H1 (cell line): Measurements from ENCODE around the gene SELENOF. TPM values are rescaled to one million over a fixed set of nuclear protein-coding genes. Genes with fewer than 3 reads are reported as not detected.

Experiments used
- CTCF ChIA-PET: fragments of 300-600 bp; sonication (Branson Sonifier 250); formaldehyde crosslinking; loops from one replicate; lab custom pipeline; 2021; ENCODE audit not compliant: partially characterized antibody; lab: Charles Lee
- POLR2A ChIA-PET: fragments of 300-600 bp; sonication (Branson Sonifier 250); formaldehyde crosslinking; loops from one replicate; lab custom pipeline; 2021; ENCODE audit warnings: inconsistent platforms; ENCODE audit not compliant: partially characterized antibody; lab: Charles Lee
- DNase-seq, 2 experiments: peaks; one replicate each; pipeline versions ENCODE4 v3.0.0 to v3.0.0-alpha.2; 2010 to 2022; ENCODE audit warnings: low spot score in 2 of 2, low read depth in 1 of 2, mixed read lengths in 1 of 2
- FAIRE-seq: peaks from 2 replicates; lab custom pipeline; 2011; peaks lifted over from hg19 to GRCh38; lab: Jason Lieb, UNC
- H2AFZ ChIP-seq: 2 replicates; pipeline ENCODE4 v1.8.1; 2012; ENCODE audit warnings: low read length, inconsistent platforms
- H2AK5ac ChIP-seq: 2 replicates; pipeline ENCODE4 v1.6.1; 2013; ENCODE audit warnings: low read depth, low read length
- H2BK120ac ChIP-seq: replicated peaks from 2 replicates; pipeline ENCODE3; 2013; ENCODE audit warnings: low read depth, low read length, inconsistent platforms
- H2BK12ac ChIP-seq: 2 replicates; pipeline ENCODE4 v1.6.1; 2013; ENCODE audit warnings: low read depth, low read length
- H2BK15ac ChIP-seq: 2 replicates; pipeline ENCODE4 v1.6.1; 2013; ENCODE audit warnings: low read length
- H2BK20ac ChIP-seq: 2 replicates; pipeline ENCODE4 v1.6.1; 2013; ENCODE audit warnings: low read length
- H2BK5ac ChIP-seq: 2 replicates; pipeline ENCODE4 v1.6.1; 2013; ENCODE audit warnings: low read depth, low read length
- H3K14ac ChIP-seq: 2 replicates; pipeline ENCODE4 v1.6.1; 2013; ENCODE audit warnings: inconsistent platforms; ENCODE audit not compliant: insufficient read length
- H3K18ac ChIP-seq: 2 replicates; pipeline ENCODE4 v1.6.1; 2013; ENCODE audit warnings: low read length; ENCODE audit errors: extremely low read depth
- H3K23ac ChIP-seq: 2 replicates; pipeline ENCODE4 v1.6.1; 2013; ENCODE audit warnings: inconsistent platforms; ENCODE audit not compliant: insufficient read length
- H3K23me2 ChIP-seq: 2 replicates; pipeline ENCODE4 v1.6.1; 2013; ENCODE audit warnings: low read depth, low read length
- H3K27ac ChIP-seq: 2 replicates; pipeline ENCODE4 v1.6.1; 2011; ENCODE audit warnings: low read depth, low read length, inconsistent platforms
- H3K27me3 ChIP-seq, 4 experiments: replicated peaks in 1 of 4; 1 replicate in 1 of 4; 2 replicates in 3 of 4; pipeline versions ENCODE4 v1.6.1 to v1.8.1; 2011 to 2013; ENCODE audit warnings: low read length in 3 of 4, mild to moderate bottlenecking in 3 of 4, inconsistent platforms in 2 of 4, mixed read lengths in 2 of 4, moderate library complexity in 1 of 4; ENCODE audit not compliant: control insufficient read depth in 3 of 4, insufficient read depth in 3 of 4; ENCODE audit errors: extremely low read depth in 1 of 4
- H3K36me3 ChIP-seq, 4 experiments: 2 replicates each; pipeline versions ENCODE4 v1.6.1 to v1.8.1; 2011 to 2013; ENCODE audit warnings: mild to moderate bottlenecking in 4 of 4, low read length in 3 of 4, moderate library complexity in 2 of 4, control low read depth in 1 of 4, inconsistent platforms in 1 of 4; ENCODE audit not compliant: insufficient read depth in 4 of 4, control insufficient read depth in 2 of 4
- H3K4ac ChIP-seq: replicated peaks from 2 replicates; pipeline ENCODE3; 2013; ENCODE audit warnings: low read length, low read depth, mixed read lengths, inconsistent platforms; ENCODE audit not compliant: insufficient read length
- H3K4me1 ChIP-seq, 4 experiments: replicated peaks in 1 of 4; 1 replicate in 1 of 4; 2 replicates in 3 of 4; pipeline versions ENCODE4 v1.6.1 to v1.8.1; 2011 to 2013; ENCODE audit warnings: low read length in 3 of 4, inconsistent platforms in 2 of 4, mixed read lengths in 1 of 4; ENCODE audit not compliant: insufficient read depth in 4 of 4, control insufficient read depth in 3 of 4
- H3K4me2 ChIP-seq, 2 experiments: 2 replicates each; pipeline versions ENCODE4 v1.6.1 to v1.8.1; 2011 to 2013; ENCODE audit warnings: low read depth in 2 of 2, low read length in 2 of 2, control low read depth in 1 of 2, inconsistent platforms in 1 of 2, mild to moderate bottlenecking in 1 of 2; ENCODE audit not compliant: insufficient read depth in 1 of 2
- H3K4me3 ChIP-seq, 4 experiments: fragments of 200-600, 300-600 bp in 1 of 4; sonication (generic), shearing (Covaris generic), sonication (Bioruptor Twin) in 1 of 4; 2 replicates each; pipeline versions ENCODE4 v1.5.1 to v1.8.1; 2011 to 2016; ENCODE audit warnings: low read length in 4 of 4, low read depth in 3 of 4, control low read depth in 2 of 4, inconsistent platforms in 2 of 4, mild to moderate bottlenecking in 2 of 4, mixed read lengths in 1 of 4, moderate library complexity in 1 of 4; ENCODE audit not compliant: insufficient read depth in 2 of 4; ENCODE audit errors: extremely low read depth in 1 of 4
- H3K56ac ChIP-seq: replicated peaks from 2 replicates; pipeline ENCODE3; 2013; ENCODE audit warnings: low read depth, mild to moderate bottlenecking, mixed read lengths, low read length, inconsistent platforms; ENCODE audit not compliant: insufficient read length
- H3K79me1 ChIP-seq: 2 replicates; pipeline ENCODE4 v1.6.1; 2013; ENCODE audit warnings: low read depth, low read length, control low read depth
- H3K79me2 ChIP-seq, 2 experiments: 2 replicates each; pipeline versions ENCODE4 v1.6.1 to v1.8.1; 2012 to 2013; ENCODE audit warnings: low read length in 2 of 2, mild to moderate bottlenecking in 2 of 2, inconsistent platforms in 1 of 2; ENCODE audit not compliant: insufficient read depth in 2 of 2, control insufficient read depth in 1 of 2
- H3K9ac ChIP-seq, 4 experiments: replicated peaks in 1 of 4; 1 replicate in 1 of 4; 2 replicates in 3 of 4; pipeline versions ENCODE4 v1.6.1 to v1.8.1; 2011 to 2013; ENCODE audit warnings: low read depth in 3 of 4, low read length in 3 of 4, control low read depth in 2 of 4, mild to moderate bottlenecking in 2 of 4, moderate library complexity in 2 of 4, inconsistent platforms in 1 of 4; ENCODE audit errors: extremely low read depth in 1 of 4
- H3K9me3 ChIP-seq, 2 experiments: 2 replicates each; pipeline versions ENCODE4 v1.6.1 to v1.8.1; 2012 to 2013; ENCODE audit warnings: mild to moderate bottlenecking in 2 of 2, moderate library complexity in 2 of 2, control low read depth in 1 of 2, inconsistent platforms in 1 of 2, low read depth in 1 of 2, low read length in 1 of 2, mixed read lengths in 1 of 2; ENCODE audit not compliant: insufficient read depth in 2 of 2
- H4K20me1 ChIP-seq, 2 experiments: replicated peaks in 1 of 2; 2 replicates each; pipeline versions ENCODE3 to v1.8.1; 2011 to 2013; ENCODE audit warnings: inconsistent platforms in 2 of 2, low read length in 2 of 2, mild to moderate bottlenecking in 1 of 2; ENCODE audit not compliant: insufficient read depth in 2 of 2, control insufficient read depth in 1 of 2
- H4K5ac ChIP-seq: 2 replicates; pipeline ENCODE4 v1.6.1; 2013; ENCODE audit warnings: low read length, low read depth, mixed read lengths, inconsistent platforms; ENCODE audit not compliant: insufficient read length
- H4K8ac ChIP-seq: 2 replicates; pipeline ENCODE4 v1.8.0; 2013; ENCODE audit warnings: mild to moderate bottlenecking, moderate library complexity, low read length, inconsistent platforms; ENCODE audit not compliant: insufficient read depth; ENCODE audit errors: extremely low read depth
- H4K91ac ChIP-seq: replicated peaks from 2 replicates; pipeline ENCODE3; 2013; ENCODE audit warnings: low read length, mixed read lengths, inconsistent platforms; ENCODE audit not compliant: insufficient read length
- BCL11A ChIP-seq, 2 experiments: IDR thresholded peaks; one replicate each; pipeline ENCODE4 v1.6.1; 2011; ENCODE audit warnings: low read depth in 2 of 2, low read length in 2 of 2, mild to moderate bottlenecking in 2 of 2
- CBX8 ChIP-seq: fragments of 300-800, 300-1000 bp; sonication (generic); IDR thresholded peaks from 2 replicates; pipeline ENCODE4 v1.7.1; 2016; ENCODE audit warnings: low read depth, low read length, borderline replicate concordance
- CTBP2 ChIP-seq: IDR thresholded peaks from 2 replicates; pipeline ENCODE4 v1.7.0; 2011; ENCODE audit warnings: borderline replicate concordance, mild to moderate bottlenecking, moderate library complexity, mixed read lengths, low read length; ENCODE audit not compliant: insufficient read depth, insufficient read length
- FOSL1 ChIP-seq: IDR thresholded peaks from 2 replicates; pipeline ENCODE4 v1.6.1; 2011; ENCODE audit warnings: mild to moderate bottlenecking, low read depth, low read length, moderate library complexity; ENCODE audit not compliant: insufficient read depth
- HDAC2 ChIP-seq, 2 experiments: fragments of 300-600 bp in 1 of 2; sonication (generic) in 1 of 2; IDR thresholded peaks; 2 replicates each; pipeline ENCODE4 v1.6.1; 2011 to 2012; ENCODE audit warnings: low read depth in 2 of 2, low read length in 2 of 2, mild to moderate bottlenecking in 2 of 2, moderate library complexity in 2 of 2, borderline replicate concordance in 1 of 2, inconsistent platforms in 1 of 2
- HDAC6 ChIP-seq: IDR thresholded peaks from one replicate; pipeline ENCODE4 v1.7.1; 2012; ENCODE audit warnings: low read depth, mild to moderate bottlenecking, inconsistent platforms, low read length, moderate library complexity
- JUND ChIP-seq: IDR thresholded peaks from 2 replicates; pipeline ENCODE4 v1.6.1; 2011; ENCODE audit warnings: mild to moderate bottlenecking, improper control_type of control experiment, low read length
- KDM1A ChIP-seq: fragments of 200-600, 300-600 bp; sonication (generic); IDR thresholded peaks from 2 replicates; pipeline ENCODE4 v1.7.1; 2016; ENCODE audit warnings: mild to moderate bottlenecking, low read length, borderline replicate concordance
- NANOG ChIP-seq: IDR thresholded peaks from 2 replicates; pipeline ENCODE4 v1.6.1; 2011; ENCODE audit warnings: low read length, low read depth, mild to moderate bottlenecking, inconsistent platforms; ENCODE audit not compliant: insufficient read depth, poor library complexity, severe bottlenecking
- POU5F1 ChIP-seq: IDR thresholded peaks from 2 replicates; pipeline ENCODE4 v1.6.1; 2011; ENCODE audit warnings: low read depth, mild to moderate bottlenecking, low read length, moderate library complexity
- SP4 ChIP-seq: IDR thresholded peaks from 2 replicates; pipeline ENCODE4 v1.6.1; 2012; ENCODE audit warnings: low read length, inconsistent platforms
- TAF7 ChIP-seq: optimal IDR thresholded peaks from 2 replicates; pipeline ENCODE3; 2011; ENCODE audit warnings: low read depth, mild to moderate bottlenecking, inconsistent platforms, low read length, moderate library complexity, borderline replicate concordance
- YY1 ChIP-seq: IDR thresholded peaks from 2 replicates; pipeline ENCODE4 v1.6.1; 2011; ENCODE audit warnings: low read depth, mild to moderate bottlenecking, low read length
- WGBS, 2 experiments: shearing (Covaris generic) in 1 of 2; methylation state at CpG; one replicate each; pipeline versions ENCODE4 v1.1.6 to v1.1.7; 2013 to 2015; ENCODE audit warnings: low lambda C conversion rate in 2 of 2, mixed read lengths in 2 of 2, inconsistent platforms in 1 of 2, low coverage in 1 of 2, missing lambda C conversion rate in 1 of 2; ENCODE audit not compliant: insufficient replicate concordance in 2 of 2, insufficient coverage in 1 of 2, insufficient read length in 1 of 2; ENCODE audit errors: extremely low coverage in 1 of 2, missing lambda C conversion rate in 1 of 2; 5-methylcytosine and 5-hydroxymethylcytosine counted together
- polyA plus RNA-seq, 7 experiments: library from polyadenylated mRNA; depleted of rRNA in 3 of 7; stranded (reverse) in 5 of 7; unstranded in 2 of 7; fragments of >200 nt in 5 of 7; fragments of 200-250 nt in 2 of 7; gene quantifications; 1 replicate in 5 of 7; 2 replicates in 1 of 7; 4 replicates in 1 of 7; pipeline versions ENCODE4 v1.2.1 to v1.2.3, GENCODE V29; 2011 to 2013; ENCODE audit warnings: missing spikeins in 2 of 7, mixed read lengths in 2 of 7
- total RNA-seq: library from RNA; stranded (reverse); fragmentation: NEBNext Ultra II Directional; extraction: Animal tissue kit (Norgen Biotek cat#: 25700); gene quantifications from 2 replicates; pipeline ENCODE4 v1.2.1, GENCODE V29; 2021

Gene SELENOF
- total and polyA plus RNA-seq, 2 of the 8 experiments (the other 6 are each of a cell fraction or from before 2014, with no cell fraction given) = 70.7 to 163 TPM

DNA sequence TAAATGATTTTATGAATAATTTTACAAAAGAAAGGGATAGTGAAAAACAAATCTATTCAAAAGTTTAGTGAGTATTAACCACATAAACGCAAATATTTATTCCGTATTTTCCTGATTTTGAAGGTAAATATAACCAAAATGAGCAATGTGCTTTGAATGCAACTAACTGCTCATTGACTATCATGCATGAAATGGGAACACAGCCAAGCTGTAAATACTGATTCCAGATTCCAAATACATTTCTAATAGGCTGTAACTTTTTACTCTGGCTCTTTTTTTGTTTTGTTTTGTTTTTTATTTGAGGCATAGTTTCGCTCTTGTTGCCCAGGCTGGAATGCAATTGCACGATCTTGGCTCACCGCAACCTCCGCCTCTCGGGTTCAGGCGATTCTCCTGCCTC lies 41.8 kb downstream of the SELENOF start:
- Histone ChIP-seq H3K4ac (no peak overlapping the region), H3K4me2 (no peak overlapping the region), H3K23ac (no peak overlapping the region), H2BK15ac (no peak overlapping the region), H2AFZ (no peak overlapping the region), H3K23me2 (no peaks in the 10 kb centered on the region), H3K9ac (no peak overlapping the region), H4K8ac (no peak overlapping the region), H3K4me1 (peaks cover 0 to 5% (median 0%) of the 10 kb centered on the region in 4 experiments; a peak in 1 of 7 replicates), H2BK20ac (no peak overlapping the region), H4K5ac (no peak overlapping the region)
- WGBS, 2 experiments = 98% methylated on average over 8 of the region's 8 CpGs; no CpG with 5 or more reads in 1 of the 2 experiments
- TF ChIP-seq SP4 (no peak), NANOG (no peak), JUND (no peak), KDM1A (no peak), HDAC2 (IDR thresholded peaks at IDR 0.05; ENCODE audit: borderline replicate concordance in 1 of 2, low read depth in 2 of 2, low read length in 2 of 2) (no peak), CBX8 (no peak), POU5F1 (no peak), YY1 (no peak), FOSL1 (no peak), HDAC6 (no peak), TAF7 (no peak), CTBP2 (no peak), BCL11A (IDR thresholded peaks at IDR 0.05; ENCODE audit: low read depth in 2 of 2, low read length in 2 of 2) (no peak)
- TF ChIP-seq, all 59 proteins: peak for 0
- H3K4me3 ChIP-seq = no peak overlapping the region
- H4K91ac ChIP-seq = no peak overlapping the region
- FAIRE-seq = no peak
- H2BK5ac ChIP-seq = no peak overlapping the region
- no peak overlapping the region for H2AK5ac ChIP-seq
- no peaks in the 10 kb centered on the region for H3K79me1 ChIP-seq
- H3K27me3 ChIP-seq = no peaks in the 10 kb centered on the region
- no peaks in the 10 kb centered on the region for H4K20me1 ChIP-seq
- CTCF ChIA-PET = interaction anchor here (0.6 to 1.6 kb wide), 4 partner anchors 39 to 212 kb away, joined by 3 to 4 read pairs (median 4); no protein-coding TSS in a partner anchor
- H3K27ac ChIP-seq = no peak overlapping the region
- no peak overlapping the region for H3K14ac ChIP-seq
- no peaks in the 10 kb centered on the region for H3K79me2 ChIP-seq
- H3K36me3 ChIP-seq = peaks cover 0 to 6% (median 0%) of the 10 kb centered on the region in 4 experiments; a peak in 1 of 8 replicates
- no peak overlapping the region for H3K56ac ChIP-seq
- no peak overlapping the region for H3K18ac ChIP-seq
- H2BK120ac ChIP-seq = no peak overlapping the region
- no peaks in the 10 kb centered on the region for H3K9me3 ChIP-seq
- POLR2A ChIA-PET = no interaction called here
- no peak overlapping the region for H2BK12ac ChIP-seq
- no peak for DNase-seq
